NCI-H446 (cell line): Measurements from ENCODE around the gene MEIOB.
"Not testable (repeated sequence)": the region's sequence is repeated elsewhere in the genome, so short reads cannot be mapped to it uniquely, and the experiment has no call there.

Source experiments
- DNase-seq, 2 experiments: peaks; one replicate each; lab custom pipeline; 2025; lab: John Stamatoyannopoulos, UW

Gene MEIOB

DNA sequence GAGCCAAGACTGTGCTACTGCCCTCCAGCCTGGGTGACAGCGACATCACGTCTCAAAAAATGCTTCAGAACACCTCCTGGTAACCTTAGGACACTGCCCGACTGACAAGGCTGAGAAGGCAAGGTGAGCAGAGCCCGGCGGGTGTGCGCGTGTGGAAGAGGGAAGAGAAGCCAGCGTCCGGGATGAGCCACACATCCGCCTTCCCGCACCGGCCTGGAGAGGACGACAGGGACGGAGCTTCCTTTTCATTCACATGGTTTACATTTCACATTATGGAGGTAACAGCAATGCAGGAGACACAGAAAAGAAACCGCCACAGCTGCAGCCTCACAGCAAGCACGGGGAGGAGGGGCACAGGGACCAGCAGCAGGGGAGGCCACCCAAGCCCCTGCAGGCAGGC lies 61.9 kb downstream of the MEIOB start:
- DNase-seq = no peak

DNA sequence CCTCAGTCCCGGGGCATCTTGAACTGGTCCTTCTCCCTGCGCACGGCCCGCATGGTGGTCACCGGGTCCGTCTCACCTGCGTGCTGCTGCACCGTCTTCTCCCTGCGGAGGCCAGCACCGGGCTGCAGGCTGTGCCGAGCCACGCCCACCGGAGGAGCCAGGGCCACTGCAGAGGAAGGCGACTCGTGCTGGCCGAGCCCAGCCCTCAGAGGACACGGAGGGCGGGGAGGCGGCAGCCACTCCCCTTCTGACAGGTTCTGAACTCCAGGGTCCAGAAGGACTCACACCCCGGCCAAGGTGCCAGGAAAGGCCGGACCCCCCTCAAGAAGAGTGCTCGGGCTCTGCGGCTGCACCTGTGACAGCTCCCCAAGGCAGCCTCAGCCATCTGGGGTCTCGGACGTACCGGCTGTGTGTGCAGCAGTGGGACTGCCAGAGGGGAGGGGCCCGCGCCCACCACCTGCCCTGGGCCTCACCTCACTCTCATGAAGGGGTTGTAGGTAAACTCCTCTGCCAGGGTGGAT lies 62.6 kb downstream of the MEIOB start:
- DNase-seq = no peak

DNA sequence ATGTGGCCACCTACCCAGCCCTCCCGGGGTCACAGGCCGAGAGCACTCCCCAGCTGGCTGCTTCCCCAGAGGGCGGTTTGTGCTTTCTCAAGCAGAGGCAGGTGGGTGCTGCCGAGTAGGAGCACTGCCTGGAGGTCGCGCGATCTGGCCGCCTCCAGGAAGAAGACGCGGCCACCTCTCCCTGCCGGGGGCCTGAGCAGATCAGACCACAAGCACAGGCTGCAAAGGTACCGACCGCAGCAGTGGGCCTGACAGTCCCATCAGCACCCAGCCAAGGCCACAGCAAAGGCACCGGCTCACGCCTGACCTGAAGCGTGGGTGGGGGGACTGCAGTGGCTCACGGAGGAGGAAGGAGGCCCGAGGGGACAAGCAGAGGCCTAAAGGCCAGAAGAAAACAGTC lies 63.3 kb downstream of the MEIOB start:
- no peak for DNase-seq

DNA sequence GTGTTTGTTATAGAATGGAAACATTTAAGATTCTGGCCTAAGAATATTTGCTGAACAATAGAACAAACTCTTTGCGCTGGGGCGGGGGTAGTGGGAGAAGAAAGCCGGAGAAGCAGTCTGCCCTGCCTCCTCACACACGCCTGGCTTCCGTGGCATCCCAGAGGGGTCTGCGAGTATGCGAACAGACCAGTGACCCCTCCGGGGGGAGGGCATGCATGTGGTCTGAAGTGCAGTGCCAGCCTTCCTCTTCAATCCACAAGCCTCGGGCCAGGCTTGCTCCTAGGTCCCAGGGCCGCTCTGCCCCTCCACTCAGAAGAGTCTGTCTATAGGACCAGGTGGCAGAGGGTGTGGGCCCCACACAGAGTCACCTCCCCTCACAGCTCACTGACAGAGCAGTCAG lies 64.3 kb downstream of the MEIOB start:
- no peak for DNase-seq

DNA sequence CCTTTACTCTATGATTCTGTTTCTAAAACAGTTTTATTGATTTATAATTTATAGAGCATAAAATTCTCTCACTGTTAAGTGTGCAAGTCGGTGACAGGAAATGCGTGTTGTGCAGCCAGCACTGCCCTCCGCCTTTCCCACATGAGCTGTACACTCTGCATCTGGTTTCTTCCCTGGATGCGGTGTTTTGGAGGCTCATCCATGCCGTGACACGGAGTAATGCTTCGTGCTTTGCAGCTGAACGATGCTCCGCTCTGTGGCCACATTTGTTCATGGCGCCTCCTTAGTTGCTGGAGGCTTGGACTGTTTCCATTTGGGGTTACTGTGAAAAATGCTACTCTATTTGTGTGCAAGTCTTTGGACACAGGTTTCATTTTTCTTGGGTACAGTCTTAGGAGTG lies 71.3 kb downstream of the MEIOB start:
- DNase-seq = no peak

DNA sequence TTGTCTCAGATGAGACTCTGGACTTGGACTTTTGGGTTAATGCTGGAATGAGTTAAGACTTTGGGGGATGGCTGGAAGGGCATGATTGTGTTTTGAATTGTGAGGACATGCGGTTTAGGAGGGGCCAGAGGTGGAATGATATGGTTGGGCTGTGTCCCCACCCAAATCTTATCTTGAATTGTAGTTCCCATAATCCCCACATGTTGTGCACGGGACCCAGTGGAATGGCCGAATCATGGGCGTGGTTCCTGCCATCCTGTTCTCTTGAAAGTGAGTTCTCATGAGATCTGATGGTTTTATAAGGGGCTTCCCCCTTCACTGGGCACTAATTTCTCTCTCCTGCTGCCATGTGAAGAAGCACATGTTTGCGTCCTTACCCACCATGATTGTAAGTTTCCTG lies 72.7 kb downstream of the MEIOB start:
- not testable (repeated sequence) for DNase-seq

DNA sequence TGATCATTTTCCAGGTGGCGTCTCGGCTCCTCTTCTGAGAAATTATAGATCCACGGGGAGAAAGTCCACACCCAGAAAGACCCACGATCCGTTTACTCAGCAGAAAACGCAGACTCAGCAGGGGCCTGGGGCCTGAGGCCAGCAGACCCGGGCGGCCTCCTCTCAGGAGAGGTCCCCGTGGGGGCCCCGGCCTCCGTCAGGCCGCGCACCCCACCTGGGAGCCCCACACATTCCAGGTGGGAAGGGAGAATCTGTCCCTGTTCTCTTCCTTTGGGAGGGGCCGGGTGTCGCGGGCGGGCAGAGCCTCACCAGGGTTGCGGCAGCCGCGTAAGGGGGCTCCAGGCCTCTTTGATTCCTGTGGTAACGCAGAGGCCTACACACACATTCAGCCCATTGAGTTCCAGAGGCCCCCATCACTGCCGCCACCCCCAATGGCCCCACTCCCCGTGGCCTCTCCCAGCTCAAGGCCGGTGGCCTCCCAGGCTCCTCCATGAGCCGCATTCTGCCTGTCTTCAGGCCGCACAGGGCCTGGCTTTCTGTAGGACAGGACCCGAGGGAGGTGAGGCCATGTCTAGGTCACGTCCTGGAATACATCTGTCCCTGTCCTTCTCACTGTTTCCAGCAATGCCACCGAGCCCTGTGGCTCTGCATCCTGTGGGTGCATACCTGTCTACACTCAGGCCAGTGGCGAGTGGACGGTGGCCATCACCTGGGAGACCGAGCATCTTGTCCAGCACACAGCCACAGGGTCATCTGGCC lies 76.9 kb downstream of the MEIOB start:
- no peak for DNase-seq

DNA sequence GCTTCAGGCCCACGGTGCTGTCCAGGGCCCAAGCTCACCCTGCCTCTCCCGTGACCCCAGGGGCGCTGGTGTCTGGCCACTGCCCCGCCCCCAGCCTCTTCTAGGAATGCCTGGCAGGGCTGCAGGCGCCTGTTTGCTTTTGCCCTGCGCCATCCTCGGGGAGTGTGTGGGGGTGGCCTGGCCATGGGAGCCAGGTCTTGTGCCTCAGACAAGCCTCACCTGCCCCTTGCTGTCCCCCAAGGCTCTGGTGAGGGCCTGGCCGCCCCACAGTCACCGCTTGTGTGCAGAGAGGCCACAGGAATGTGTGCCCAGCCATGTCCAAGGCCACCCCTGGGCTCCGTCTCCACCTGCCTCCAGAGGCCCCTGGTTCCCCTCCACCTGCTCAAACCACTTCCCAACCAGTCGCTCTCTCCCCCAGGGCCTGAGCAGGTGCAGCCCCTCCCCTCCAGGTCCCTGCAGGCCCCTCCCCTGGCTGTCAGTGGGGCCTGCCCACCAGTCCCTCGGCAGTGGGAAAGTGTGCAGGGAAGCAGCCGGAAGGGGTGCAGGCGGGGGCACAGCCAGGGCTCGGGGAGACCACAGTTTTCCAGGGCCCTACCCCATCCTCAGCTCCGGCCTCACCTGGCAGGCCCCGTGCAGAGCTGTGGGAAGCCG lies 77.6 kb downstream of the MEIOB start:
- DNase-seq = no peak

DNA sequence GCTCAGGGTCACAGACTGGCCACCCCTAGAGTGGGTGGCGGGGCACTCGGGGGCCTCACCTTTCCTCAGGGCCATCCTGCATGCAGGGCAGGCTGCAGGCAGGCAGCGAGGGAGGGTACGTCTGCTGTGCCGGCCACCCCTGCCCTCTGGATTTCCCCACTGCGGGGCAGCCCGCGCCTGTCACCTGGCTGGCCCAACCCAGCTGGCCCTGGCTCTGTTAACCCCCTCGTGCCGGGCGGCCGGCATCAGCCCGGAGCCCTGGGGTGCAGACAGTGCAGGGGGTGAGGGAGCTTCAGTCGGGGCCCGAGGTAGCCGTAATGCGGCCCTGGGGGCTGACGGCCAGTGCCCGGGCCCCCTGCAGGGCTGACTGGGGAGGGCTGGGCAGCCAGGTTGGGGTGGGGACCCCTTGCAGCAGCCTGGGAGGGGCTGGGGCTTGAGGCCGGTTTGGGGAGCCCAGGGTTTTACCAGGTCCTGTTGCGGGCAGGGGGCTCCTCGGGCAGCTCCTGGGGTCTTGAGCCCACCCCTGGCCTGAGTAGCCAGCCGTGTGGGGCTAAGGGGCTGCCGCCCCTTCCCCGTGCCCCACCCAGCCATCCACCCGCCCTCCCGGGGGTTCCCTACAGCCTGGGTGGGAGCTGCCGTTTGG lies 78.3 kb downstream of the MEIOB start, which contains the start of gene IGFALS:
Gene IGFALS, minus strand, starts transcription at position 128 of the 643 bp plus-strand sequence. Its CDS starts 53 bp downstream, at position 75.
- no peak for DNase-seq

DNA sequence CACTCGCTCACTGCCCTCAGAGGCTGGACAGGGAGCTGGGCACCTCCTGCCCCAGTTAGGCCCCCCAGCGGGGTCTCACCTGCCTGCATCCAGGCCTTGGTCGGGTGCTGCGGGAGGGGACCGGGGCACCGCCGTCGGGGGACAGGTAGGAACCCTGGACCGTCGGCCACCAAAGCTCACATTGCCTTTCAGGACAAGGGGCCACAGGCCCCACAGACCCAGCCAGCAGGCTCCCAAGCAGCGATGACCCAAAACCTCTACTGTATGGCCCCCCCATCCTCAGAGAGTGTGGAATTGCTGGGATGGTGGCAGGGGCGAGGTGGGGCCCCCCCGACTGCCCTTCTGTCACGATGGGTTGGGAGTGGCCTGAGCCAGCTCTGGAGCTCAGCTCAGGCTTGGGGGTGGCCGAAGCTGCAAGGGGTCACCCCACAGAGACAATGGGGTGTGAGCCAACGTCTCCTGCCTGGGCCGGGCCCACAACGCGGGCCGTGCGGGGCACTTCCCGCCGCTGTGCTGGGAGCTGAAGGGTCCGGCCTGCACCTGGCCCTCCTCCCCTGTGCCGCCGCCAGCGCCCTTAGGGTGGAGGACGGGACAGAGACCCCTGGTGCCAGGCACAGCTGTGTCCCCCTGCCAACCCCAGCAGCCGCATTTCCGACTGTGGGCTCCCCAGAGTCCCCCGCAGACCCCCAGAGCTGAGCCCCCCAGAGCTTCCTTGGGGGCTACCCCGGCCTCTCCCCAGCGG lies 79.0 kb downstream of the MEIOB start:
- DNase-seq = no peak

DNA sequence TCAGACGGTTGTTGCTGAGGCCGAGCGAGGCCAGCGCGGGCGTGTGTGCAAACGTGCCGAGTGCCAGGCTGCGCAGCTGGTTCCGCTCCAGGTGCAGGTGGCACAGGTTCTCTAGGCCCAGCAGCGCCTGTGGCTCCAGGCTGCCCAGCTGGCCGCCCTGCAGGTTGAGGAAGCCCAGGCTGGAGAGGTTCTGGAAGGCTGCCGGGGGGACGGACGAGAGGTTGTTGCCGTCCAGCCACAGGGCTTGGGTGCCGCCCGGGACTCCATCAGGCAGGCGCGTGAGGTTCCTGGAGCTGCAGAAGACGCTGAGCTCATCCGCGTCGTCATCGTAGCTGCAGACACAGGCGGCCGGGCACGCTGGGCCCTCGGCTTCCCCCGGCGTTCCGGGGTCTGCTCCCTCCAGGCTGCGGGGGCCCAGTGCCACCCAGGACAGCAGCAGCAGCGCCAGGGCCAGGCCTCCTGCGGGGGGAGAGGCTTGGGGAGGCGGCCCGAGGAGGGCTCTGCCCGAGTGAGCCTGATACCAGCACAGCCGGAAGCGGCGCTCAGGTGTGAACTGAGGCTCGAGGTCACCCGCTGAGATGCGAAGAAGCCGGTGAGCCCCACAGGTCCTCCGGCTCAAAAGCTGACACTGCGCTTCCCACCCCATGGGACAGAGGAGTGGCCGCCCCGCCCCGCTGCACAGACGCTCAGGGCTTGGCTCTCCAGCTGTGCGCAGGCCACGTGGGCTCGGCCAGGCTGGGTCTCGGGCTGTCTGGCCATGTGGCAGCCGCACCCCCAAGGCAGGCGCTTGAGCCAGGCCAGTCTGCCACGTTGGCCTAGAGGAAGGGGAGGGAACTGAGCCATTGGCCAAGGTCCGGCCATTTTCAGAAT lies 79.8 kb downstream of the MEIOB start:
- no peak for DNase-seq

DNA sequence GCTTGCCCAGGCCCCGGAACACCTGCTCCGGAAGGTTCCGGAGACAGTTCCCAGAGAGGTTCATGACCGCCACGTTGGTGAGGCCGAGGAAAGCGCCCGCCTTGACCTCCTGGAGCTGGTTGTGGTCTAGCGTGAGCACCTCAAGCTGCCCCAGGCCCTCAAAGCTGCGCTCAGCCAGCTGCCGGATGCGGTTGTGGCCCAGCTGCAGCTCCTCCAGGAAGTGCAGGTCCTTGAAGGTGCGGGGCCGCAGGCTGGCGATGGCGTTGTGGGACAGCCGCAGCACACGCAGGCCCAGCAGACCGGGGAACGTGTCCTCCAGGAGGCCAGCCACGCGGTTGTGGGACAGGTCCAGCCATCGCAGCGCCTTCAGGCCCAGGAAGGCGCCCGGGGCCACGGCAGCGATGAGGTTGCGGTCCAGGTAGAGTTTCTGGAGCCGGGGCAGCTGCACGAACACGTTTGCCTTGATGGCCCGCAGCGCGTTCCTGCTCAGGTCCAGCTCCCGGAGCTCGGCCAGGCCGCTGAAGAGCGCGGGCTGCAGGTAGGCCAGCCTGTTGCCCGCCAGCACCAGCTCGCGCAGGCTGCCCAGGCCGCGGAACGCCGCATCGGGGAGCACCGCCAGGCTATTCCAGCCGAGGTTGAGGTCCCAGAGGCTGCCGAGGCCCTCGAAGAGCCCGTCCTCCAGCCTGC lies 80.6 kb downstream of the MEIOB start:
- no peak for DNase-seq

DNA sequence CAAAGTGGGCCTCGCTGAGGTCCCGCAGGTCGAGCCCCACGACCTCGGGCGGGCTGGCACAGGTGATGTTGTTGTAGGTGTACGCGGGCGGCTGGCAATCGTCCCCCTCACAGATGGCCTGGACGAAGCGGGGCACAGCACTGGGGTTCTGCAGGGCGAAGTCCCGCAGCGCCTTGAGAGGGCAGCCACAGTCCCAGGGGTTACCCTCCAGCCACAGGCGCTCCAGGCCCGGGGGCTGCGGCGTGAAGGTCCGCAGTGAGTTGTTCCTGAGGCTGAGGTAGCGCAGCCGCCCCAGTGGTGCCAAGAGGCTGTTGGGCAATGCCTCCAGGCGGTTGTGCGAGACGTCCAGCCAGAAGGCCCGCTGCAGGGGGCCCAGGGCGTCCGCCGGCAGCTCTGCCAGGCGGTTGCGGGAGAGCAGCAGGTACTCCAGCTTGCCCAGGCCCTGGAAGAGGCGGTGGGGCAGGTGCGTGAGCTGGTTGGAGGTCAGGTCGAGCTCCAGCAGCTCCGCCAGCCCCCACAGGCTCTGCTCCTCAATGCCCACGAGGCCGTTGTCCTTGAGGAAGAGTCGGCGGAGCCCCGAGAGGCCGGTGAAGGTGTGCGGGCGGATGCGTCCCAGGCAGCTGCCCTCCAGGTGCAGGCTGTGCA lies 81.2 kb downstream of the MEIOB start:
- no peak for DNase-seq

DNA sequence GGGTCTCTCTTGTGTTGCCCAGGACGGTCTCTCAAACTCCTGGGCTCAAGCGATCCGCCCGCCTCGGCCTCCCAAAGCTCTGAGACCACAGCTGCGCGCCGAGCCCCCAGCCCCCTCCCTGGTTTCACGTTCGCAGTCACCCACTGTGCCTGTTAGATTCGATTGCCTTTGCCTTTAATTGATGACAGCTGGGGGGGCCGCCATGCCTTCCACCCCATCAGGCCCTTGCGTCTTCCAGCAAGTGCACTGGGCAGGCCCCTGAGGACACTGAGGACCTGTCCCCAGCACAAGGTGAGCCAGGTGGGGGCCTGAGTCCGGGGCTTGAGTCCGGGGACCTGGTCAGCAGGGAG lies 81.7 kb downstream of the MEIOB start:
- DNase-seq = no peak

DNA sequence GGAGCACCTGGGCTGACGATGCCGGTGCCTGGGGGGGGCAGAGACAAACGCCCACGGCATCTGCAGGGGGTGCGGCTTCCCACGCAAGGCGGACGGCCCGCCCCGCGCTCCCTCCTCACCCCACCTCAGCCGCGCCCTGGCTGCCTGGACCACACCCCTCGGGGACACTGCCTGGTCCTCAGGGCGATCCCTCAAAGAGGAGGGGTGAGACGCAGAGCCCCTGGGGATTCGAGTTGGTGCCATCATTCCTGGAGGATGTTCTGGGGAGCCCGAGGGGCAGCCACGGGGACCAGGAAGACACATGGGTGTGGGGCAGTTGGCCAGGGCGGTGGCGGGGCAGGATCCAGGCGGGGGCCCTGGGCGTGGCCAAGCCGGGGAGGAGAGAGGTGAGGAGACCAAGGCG lies 82.3 kb downstream of the MEIOB start:
- DNase-seq = no peak

DNA sequence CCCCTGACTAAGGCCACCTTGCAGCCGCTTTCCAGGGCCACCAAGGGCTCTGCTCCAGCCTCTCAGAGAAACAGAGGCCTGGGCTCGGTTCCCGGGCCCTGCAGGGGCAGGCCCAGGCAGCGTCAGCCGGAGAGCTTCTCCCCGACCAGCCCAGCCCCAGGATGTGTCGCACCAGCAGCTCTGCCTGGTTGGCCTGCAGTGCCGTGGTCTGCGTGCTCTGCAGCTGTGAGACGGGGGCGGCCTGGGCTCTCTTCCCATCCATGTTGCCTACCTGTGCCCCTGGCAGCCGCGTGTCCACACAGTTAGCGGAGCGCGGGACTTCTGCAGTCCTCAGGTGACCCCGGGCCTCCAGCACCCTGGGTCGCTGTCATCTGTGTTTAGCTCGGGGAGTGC lies 83.3 kb downstream of the MEIOB start:
- DNase-seq = no peak

DNA sequence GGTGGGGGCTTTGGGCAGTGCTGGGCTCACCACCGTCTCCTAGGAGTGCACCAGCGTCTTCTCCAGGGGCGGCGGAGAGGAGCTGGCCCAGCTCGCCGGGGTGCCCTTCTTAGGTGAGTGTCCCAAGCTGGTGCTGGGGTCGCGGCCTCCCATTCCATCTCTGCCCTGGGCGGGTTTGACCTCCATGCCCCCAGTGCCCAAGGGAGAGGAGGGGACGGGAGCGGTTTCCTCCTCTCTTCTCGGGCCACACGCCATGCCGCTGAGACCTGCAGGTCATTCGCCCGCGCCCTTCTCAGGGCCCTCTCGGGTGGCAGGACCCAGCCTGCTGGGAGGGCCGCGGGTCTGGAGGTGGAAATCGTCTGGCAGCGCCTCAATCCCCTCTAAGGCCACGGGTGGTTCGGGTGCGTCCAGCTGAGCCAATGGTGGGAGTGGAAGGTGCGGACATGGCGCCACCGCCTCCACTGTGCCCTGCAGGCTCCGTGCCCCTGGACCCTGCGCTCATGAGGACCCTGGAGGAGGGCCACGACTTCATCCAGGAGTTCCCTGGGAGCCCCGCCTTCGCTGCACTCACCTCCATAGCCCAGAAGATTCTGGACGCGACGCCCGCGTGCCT lies 83.8 kb downstream of the MEIOB start:
- no peak for DNase-seq

DNA sequence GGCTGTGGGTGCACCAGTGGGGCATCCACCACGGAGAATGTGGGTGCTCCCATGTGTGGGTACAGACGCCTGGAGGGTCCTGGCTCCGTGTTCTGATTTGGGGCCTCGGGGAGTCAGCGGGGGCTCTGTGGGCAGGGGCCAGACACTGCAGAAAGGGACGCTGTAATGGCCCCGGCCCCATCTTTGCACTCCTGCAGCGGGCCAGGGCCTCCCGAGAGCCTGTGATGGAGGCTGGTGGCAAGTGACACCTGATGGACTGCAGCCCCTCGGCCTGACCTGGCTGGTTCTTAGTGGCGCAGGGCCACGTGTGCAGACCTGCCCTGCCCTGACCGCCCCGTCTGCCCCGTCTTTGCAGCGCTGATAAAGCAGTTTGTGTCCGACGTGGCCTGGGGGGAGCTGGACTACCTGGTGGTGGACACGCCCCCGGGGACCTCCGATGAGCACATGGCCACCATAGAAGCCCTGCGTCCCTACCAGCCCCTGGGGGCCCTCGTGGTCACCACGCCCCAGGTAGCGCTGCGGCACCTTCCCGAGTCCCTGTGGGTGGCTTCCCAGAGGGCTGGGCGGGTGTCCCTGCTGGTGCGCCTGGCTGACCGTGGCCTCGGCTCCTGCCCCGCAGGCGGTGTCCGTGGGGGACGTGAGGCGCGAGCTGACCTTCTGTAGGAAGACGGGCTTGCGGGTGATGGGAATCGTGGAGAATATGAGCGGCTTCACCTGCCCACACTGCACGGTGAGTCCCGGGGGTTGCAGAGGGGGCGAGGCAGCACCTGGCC lies 84.5 kb downstream of the MEIOB start:
- DNase-seq = no peak

DNA sequence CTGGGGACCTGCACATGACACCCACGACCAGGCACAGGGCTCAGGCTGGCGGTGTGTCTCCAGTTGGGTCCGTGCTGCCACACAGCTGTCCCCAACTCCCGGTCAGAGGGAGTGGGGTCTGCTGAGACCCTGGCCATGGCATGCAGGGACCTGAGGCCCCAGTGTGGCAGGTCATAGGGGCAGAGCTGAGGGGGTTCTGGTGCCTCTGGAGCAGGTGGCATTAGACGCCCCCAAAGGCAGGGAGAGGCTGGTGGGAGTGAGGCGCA lies 85.0 kb downstream of the MEIOB start:
- no peak for DNase-seq
